GM12878 (cell line): ENCODE data around the gene AURKAIP1. TPM values are rescaled to one million over a fixed set of nuclear protein-coding genes. Genes with fewer than 3 reads are reported as not detected.

Experiments
- ASH2L ChIP-seq: fragments of 300-600, 200-600 bp; sonication (generic); IDR thresholded peaks from 2 replicates; pipeline ENCODE4 v1.6.1; 2017; ENCODE audit warnings: low read depth, mild to moderate bottlenecking, borderline replicate concordance
- ATF7 ChIP-seq: fragments of 450-650 bp; IDR thresholded peaks from 2 replicates; pipeline ENCODE4 v1.6.1; 2016; ENCODE audit warnings: low read depth, mild to moderate bottlenecking
- BACH1 ChIP-seq: fragments of 450-650 bp; IDR thresholded peaks from 2 replicates; pipeline ENCODE4 v1.6.1; 2017; ENCODE audit warnings: mild to moderate bottlenecking, borderline replicate concordance
- CREM ChIP-seq: IDR thresholded peaks from 2 replicates; pipeline ENCODE4 v1.6.1; 2014; ENCODE audit warnings: antibody characterized with exemption, low read depth
- CTCF ChIP-seq, 3 experiments: IDR thresholded peaks in 2 of 3; conservative IDR thresholded peaks in 1 of 3; 2 replicates each; pipeline ENCODE4 v1.5.1; 2011; ENCODE audit warnings: low read depth in 3 of 3, low read length in 3 of 3, mild to moderate bottlenecking in 3 of 3, control low read depth in 2 of 3, moderate library complexity in 2 of 3, inconsistent platforms in 1 of 3, mixed read lengths in 1 of 3; ENCODE audit not compliant: control insufficient read depth in 2 of 3, insufficient read depth in 1 of 3; ENCODE audit errors: extremely low read depth in 1 of 3
- CUX1 ChIP-seq: IDR thresholded peaks from 2 replicates; pipeline ENCODE4 v1.6.1; 2012; ENCODE audit warnings: improper control_type of control experiment, low read depth, low read length; ENCODE audit not compliant: insufficient replicate concordance
- ESRRA ChIP-seq: IDR thresholded peaks from 2 replicates; pipeline ENCODE4 v1.6.1; 2012; ENCODE audit warnings: mild to moderate bottlenecking, low read length, improper control_type of control experiment
- GATAD2B ChIP-seq: fragments of 450-650 bp; conservative IDR thresholded peaks from 2 replicates; pipeline ENCODE4 v1.6.1; 2017; ENCODE audit warnings: low read depth, mild to moderate bottlenecking, moderate library complexity
- HCFC1 ChIP-seq: fragments of 150-350 bp; IDR thresholded peaks from 2 replicates; pipeline ENCODE4 v1.6.1; 2014; ENCODE audit warnings: low read length
- JUNB ChIP-seq: IDR thresholded peaks from 2 replicates; pipeline ENCODE4 v1.6.1; 2016; ENCODE audit warnings: antibody characterized with exemption, mild to moderate bottlenecking
- POLR2A ChIP-seq: IDR thresholded peaks from 2 replicates; pipeline ENCODE4 v1.6.1; 2011; ENCODE audit warnings: low read depth, mild to moderate bottlenecking, low read length
- RAD21 ChIP-seq: IDR thresholded peaks from 2 replicates; pipeline ENCODE4 v1.6.1; 2011; ENCODE audit warnings: mild to moderate bottlenecking, low read depth, low read length, moderate library complexity; ENCODE audit not compliant: insufficient read depth
- RB1 ChIP-seq: fragments of 450-650 bp; formaldehyde crosslinking; IDR thresholded peaks from 2 replicates; pipeline ENCODE4 v1.6.1; 2017; ENCODE audit warnings: mild to moderate bottlenecking, borderline replicate concordance
- RELA ChIP-seq: fragments of 450-650 bp; IDR thresholded peaks from 2 replicates; pipeline ENCODE4 v1.8.0; 2014; ENCODE audit warnings: borderline replicate concordance; ENCODE audit not compliant: partially characterized antibody
- SMAD1 ChIP-seq: fragments of 450-650 bp; IDR thresholded peaks from 2 replicates; pipeline ENCODE4 v1.6.1; 2018; ENCODE audit warnings: mild to moderate bottlenecking, low read depth; ENCODE audit not compliant: partially characterized antibody
- STAT1 ChIP-seq: fragments of 450-650 bp; conservative IDR thresholded peaks from 2 replicates; pipeline ENCODE4 v1.6.1; 2014; ENCODE audit warnings: antibody characterized with exemption, mild to moderate bottlenecking
- YBX1 ChIP-seq: fragments of 450-650 bp; IDR thresholded peaks from 2 replicates; pipeline ENCODE4 v1.6.1; 2016; ENCODE audit warnings: antibody characterized with exemption
- ZBTB4 ChIP-seq: fragments of 450-650 bp; formaldehyde crosslinking; IDR thresholded peaks from 2 replicates; pipeline ENCODE4 v1.4.0; 2022; ENCODE audit warnings: mild to moderate bottlenecking, moderate library complexity
- ZZZ3 ChIP-seq: IDR thresholded peaks from 2 replicates; pipeline ENCODE4 v1.6.1; 2011; ENCODE audit warnings: low read depth; ENCODE audit not compliant: control insufficient read depth, insufficient read length
- polyA plus RNA-seq, 11 experiments: library from polyadenylated mRNA; depleted of rRNA in 4 of 11; unstranded in 6 of 11; stranded (reverse) in 5 of 11; fragments of >200 nt; fragmentation: Nextera tagmentation in 4 of 11; fragmentation: Illumina TruSeq in 1 of 11; extraction: Ambion mirVana in 4 of 11; extraction: Trizol in 1 of 11; gene quantifications; 1 replicate in 1 of 11; 2 replicates in 10 of 11; pipeline versions ENCODE4 v1.2.1 to v1.2.3, GENCODE V29; 2011 to 2016; ENCODE audit warnings: inconsistent platforms in 2 of 11, missing spikeins in 2 of 11, low read depth in 1 of 11
- total RNA-seq, 4 experiments: library from RNA; depleted of rRNA in 3 of 4; stranded (reverse); fragments of >200 nt in 3 of 4; fragmentation: Illumina TruSeq in 1 of 4; extraction: Trizol in 1 of 4; gene quantifications; 2 replicates each; pipeline versions ENCODE4 v1.2.1 to v1.2.3, GENCODE V29; 2013 to 2021

The AURKAIP1 gene
- total and polyA plus RNA-seq, 10 of the 15 experiments (the other 5 are each of a cell fraction or from before 2014, with no cell fraction given), result 6.5 to 366 (median 120) TPM

GRCh38 chr1:1402072-1402900 is 27.3 kb upstream of the AURKAIP1 start (continued):
- TF ChIP-seq CUX1, result no peak
- TF ChIP-seq ASH2L, result no peak
- no peak for TF ChIP-seq GATAD2B
- no peak for TF ChIP-seq YBX1
- peak; percentile 27; the same call in 1 of the 2 replicates for TF ChIP-seq POLR2A
- TF ChIP-seq RELA, result no peak
- TF ChIP-seq RAD21, result 0 out of 2 replicates have a peak, but pooled peaks have one; percentile 17
- no peak for TF ChIP-seq HCFC1
- TF ChIP-seq JUNB, result no peak
- no peak for TF ChIP-seq RB1
- TF ChIP-seq CREM, result no peak
- TF ChIP-seq CTCF (IDR thresholded peaks at IDR 0.05 in 2 of 3, conservative IDR thresholded peaks at IDR 0.05 in 1 of 3; ENCODE audit: control insufficient read depth in 2 of 3, extremely low read depth in 1 of 3, insufficient read depth in 1 of 3, low read depth in 3 of 3, low read length in 3 of 3), result peak; percentile 33 to 69 (median 56)
- no peak for TF ChIP-seq ATF7
- TF ChIP-seq BACH1, result no peak
- no peak for TF ChIP-seq SMAD1
- no peak for TF ChIP-seq ZZZ3
- TF ChIP-seq ZBTB4, result no peak
- TF ChIP-seq STAT1, result no peak
- no peak for TF ChIP-seq ESRRA
